Endothelial cell of umbilical vein (primary cell): ENCODE data around the gene MRPL38. TPM values are rescaled to one million over a fixed set of nuclear protein-coding genes. Genes with fewer than 3 reads are reported as not detected.
"Not testable (repeated sequence)": the region's sequence is repeated elsewhere in the genome, so short reads cannot be mapped to it uniquely, and the experiment has no call there.

Experiments
- BruUV-seq: library from RNA; stranded (reverse); fragments of 400-500 nt; replicated peaks from 2 replicates; lab custom pipeline; 2021; lab: Mats Ljungman, UMichigan
- CTCF ChIA-PET: fragments of 300-600, 350-600 bp; sonication (Branson Sonifier 250); formaldehyde crosslinking; loops from one replicate; lab custom pipeline; 2021; ENCODE audit warnings: antibody characterized with exemption, inconsistent platforms; lab: Charles Lee
- POLR2A ChIA-PET: fragments of 300-600, 350-600 bp; sonication (Branson Sonifier 250); formaldehyde crosslinking; loops from one replicate; lab custom pipeline; 2021; ENCODE audit warnings: antibody characterized with exemption, inconsistent platforms; lab: Charles Lee
- DNase-seq: peaks from one replicate; pipeline ENCODE4 v3.0.0-alpha.2; 2011; ENCODE audit warnings: low read depth, low spot score
- FAIRE-seq: peaks from 2 replicates; lab custom pipeline; 2011; peaks lifted over from hg19 to GRCh38; lab: Jason Lieb, UNC
- H2AFZ ChIP-seq: 2 replicates; pipeline ENCODE4 v1.6.0; 2012; ENCODE audit warnings: low read depth, low read length, control low read depth, inconsistent platforms
- H3K27ac ChIP-seq: 2 replicates; pipeline ENCODE4 v1.5.1; 2011; ENCODE audit warnings: low read depth, mild to moderate bottlenecking, control low read depth, low read length, moderate library complexity; ENCODE audit not compliant: insufficient read depth
- H3K27me3 ChIP-seq, 2 experiments: 2 replicates each; pipeline versions ENCODE4 v1.6.0 to v1.6.1; 2011; ENCODE audit warnings: low read length in 2 of 2, mixed read lengths in 1 of 2; ENCODE audit not compliant: control insufficient read depth in 2 of 2, insufficient read depth in 2 of 2
- H3K36me3 ChIP-seq, 2 experiments: 2 replicates in 1 of 2; 3 replicates in 1 of 2; pipeline ENCODE4 v1.5.1; 2011; ENCODE audit warnings: low read length in 2 of 2, mild to moderate bottlenecking in 1 of 2, moderate library complexity in 1 of 2; ENCODE audit not compliant: control insufficient read depth in 2 of 2, insufficient read depth in 2 of 2; ENCODE audit errors: extremely low read depth in 1 of 2
- H3K4me1 ChIP-seq: 3 replicates; pipeline ENCODE4 v1.5.1; 2011; ENCODE audit warnings: mild to moderate bottlenecking, low read length; ENCODE audit not compliant: control insufficient read depth, insufficient read depth; ENCODE audit errors: extremely low read depth
- H3K4me2 ChIP-seq: 2 replicates; pipeline ENCODE4 v1.6.1; 2011; ENCODE audit warnings: low read length, control low read depth, mixed read lengths; ENCODE audit not compliant: insufficient read depth
- H3K4me3 ChIP-seq, 3 experiments: fragments of 200-600 bp in 1 of 3; sonication (generic), shearing (Covaris generic) in 1 of 3; replicated peaks in 1 of 3; 2 replicates each; pipeline ENCODE4 v1.5.1; 2011 to 2016; ENCODE audit warnings: control low read depth in 3 of 3, low read length in 3 of 3, mild to moderate bottlenecking in 2 of 3, inconsistent platforms in 1 of 3, low read depth in 1 of 3, moderate library complexity in 1 of 3; ENCODE audit not compliant: insufficient read depth in 1 of 3
- H3K79me2 ChIP-seq: 2 replicates; pipeline ENCODE4 v1.6.0; 2012; ENCODE audit warnings: low read length, inconsistent platforms; ENCODE audit not compliant: control insufficient read depth, insufficient read depth
- H3K9ac ChIP-seq: replicated peaks from 2 replicates; pipeline ENCODE3; 2011; ENCODE audit warnings: low read length, control low read depth; ENCODE audit not compliant: insufficient read depth; ENCODE audit errors: extremely low read depth
- H3K9me1 ChIP-seq: replicated peaks from 3 replicates; pipeline ENCODE4 v1.6.0; 2011; ENCODE audit warnings: mild to moderate bottlenecking, low read length; ENCODE audit not compliant: control insufficient read depth, insufficient read depth; ENCODE audit errors: extremely low read depth
- H3K9me3 ChIP-seq: replicated peaks from 2 replicates; pipeline ENCODE4 v1.5.1; 2012; ENCODE audit warnings: low read length, inconsistent platforms; ENCODE audit not compliant: control insufficient read depth, insufficient read depth
- H4K20me1 ChIP-seq: replicated peaks from 2 replicates; pipeline ENCODE3; 2011; ENCODE audit warnings: mild to moderate bottlenecking, low read length; ENCODE audit not compliant: control insufficient read depth, insufficient read depth; ENCODE audit errors: extremely low read depth
- EZH2 ChIP-seq: IDR thresholded peaks from 2 replicates; pipeline ENCODE4 v1.6.1; 2012; ENCODE audit warnings: borderline replicate concordance, low read depth, mild to moderate bottlenecking, moderate library complexity, low read length, inconsistent platforms; ENCODE audit not compliant: severe bottlenecking
- FOS ChIP-seq: IDR thresholded peaks from 2 replicates; pipeline ENCODE4 v1.6.1; 2011; ENCODE audit warnings: mild to moderate bottlenecking, low read length, moderate library complexity, borderline replicate concordance; ENCODE audit not compliant: insufficient read depth
- GATA2 ChIP-seq: IDR thresholded peaks from 2 replicates; pipeline ENCODE4 v1.7.0; 2011; ENCODE audit warnings: low read depth, mild to moderate bottlenecking, moderate library complexity, mixed read lengths, low read length; ENCODE audit not compliant: insufficient read length, insufficient read depth
- JUN ChIP-seq: IDR thresholded peaks from 2 replicates; pipeline ENCODE4 v1.6.1; 2011; ENCODE audit warnings: borderline replicate concordance, low read depth; ENCODE audit not compliant: insufficient read length, insufficient read depth
- MYC ChIP-seq: IDR thresholded peaks from one replicate; pipeline ENCODE4 v1.6.1; 2011; ENCODE audit warnings: mild to moderate bottlenecking, low read depth, low read length
- POLR2A ChIP-seq: IDR thresholded peaks from 2 replicates; pipeline ENCODE4 v1.6.1; 2012; ENCODE audit warnings: low read depth, mild to moderate bottlenecking, control low read depth, low read length
- POLR2AphosphoS5 ChIP-seq: IDR thresholded peaks from 2 replicates; pipeline ENCODE4 v1.6.1; 2012; ENCODE audit warnings: low read depth, mild to moderate bottlenecking, control low read depth, low read length, moderate library complexity; ENCODE audit not compliant: insufficient read depth
- dilution Hi-C: fragments of 300-500 bp; cut with MboI; formaldehyde crosslinking; loops from one replicate; pipeline ENCODE4 v1.15.0; 2019; ENCODE audit warnings: low sequenced_read_pairs; ENCODE audit not compliant: extremely low pct_ligation_motif_present
- intact Hi-C: fragments of 100-400 bp; cut with micrococcal nuclease; formaldehyde crosslinking; loops from one replicate; pipeline ENCODE4 v1.10.0; 2022
- polyA plus RNA-seq, 4 experiments: library from polyadenylated mRNA; depleted of rRNA in 3 of 4; stranded (reverse) in 3 of 4; unstranded in 1 of 4; fragments of >200 nt; gene quantifications; 2 replicates each; pipeline versions ENCODE4 v1.2.1 to v1.2.3, GENCODE V29; 2011 to 2012; ENCODE audit warnings: missing spikeins in 1 of 4
- total RNA-seq: library from RNA; stranded (reverse); gene quantifications from 2 replicates; pipeline ENCODE4 v1.2.3, GENCODE V29; 2021

The MRPL38 gene
- total and polyA plus RNA-seq, 2 donors (not counting 3 experiments of a cell fraction or from before 2014, with no cell fraction given) = 82.7 to 93.8 TPM

- Histone ChIP-seq H3K4me3 (no peak overlapping the region), H3K27me3 (no peaks in the 10 kb centered on the region), H3K4me1 (peaks cover 39% of the 10 kb centered on the region), H3K9ac (peak overlapping the region; percentile 48), H3K79me2 (peaks cover 13% of the 10 kb centered on the region), H3K36me3 (peaks cover 0 to 17% of the 10 kb centered on the region in 2 experiments), H2AFZ (no peak overlapping the region), H3K9me1 (no peaks in the 10 kb centered on the region), H3K9me3 (no peaks in the 10 kb centered on the region), H3K27ac (peak overlapping the region; percentile 89), H3K4me2 (peak overlapping the region; percentile 52), H4K20me1 (no peaks in the 10 kb centered on the region)
- FAIRE-seq (peak; percentile 43), DNase-seq (peak; percentile 69)
- TF ChIP-seq POLR2A (no peak), MYC (no peak), FOS (no peak), GATA2 (peak; percentile 84), EZH2 (no peak), POLR2AphosphoS5 (no peak), JUN (no peak)
- no TSS peak for BruUV-seq
- intact Hi-C loops = no loop called here
- dilution Hi-C loops = no loop called here
- ChIA-PET CTCF (interaction anchor here (0.6 to 11.3 kb wide), 8 partner anchors 8 to 89 kb away, joined by 3 to 241 read pairs (median 11); partner anchors contain the start of genes TRIM47 and TRIM65), POLR2A (interaction anchor here (2.8 kb wide), 1 partner anchor 74 kb away, joined by 23 read pairs; a partner anchor contains a TSS)
Observed at GRCh38 chr17:75853433-75853832, 51.3 kb downstream of the MRPL38 start.

- POLR2A ChIA-PET, dilution Hi-C loops, H3K9me1 ChIP-seq, DNase-seq, H3K4me2 ChIP-seq, FAIRE-seq, BruUV-seq, H3K9me3 ChIP-seq, intact Hi-C loops, H3K27me3 ChIP-seq, H3K27ac ChIP-seq, H3K9ac ChIP-seq, H3K4me3 ChIP-seq, H4K20me1 ChIP-seq, H2AFZ ChIP-seq: not testable (repeated sequence)
- H3K4me1 ChIP-seq = peaks cover 38% of the 10 kb centered on the region
- peaks cover 13% of the 10 kb centered on the region for H3K79me2 ChIP-seq
- peaks cover 3 to 34% of the 10 kb centered on the region in 2 experiments for H3K36me3 ChIP-seq
- CTCF ChIA-PET = interaction anchor here (0.6 kb wide), 1 partner anchor 13 kb away, joined by 3 read pairs; no protein-coding TSS in a partner anchor
Observed at GRCh38 chr17:75851693-75851991, 53.0 kb downstream of the MRPL38 start.
